K562 (cell line): ENCODE data around the gene BNIP5. TPM values are rescaled to one million over a fixed set of nuclear protein-coding genes. Genes with fewer than 3 reads are reported as not detected.

Source experiments
- AFF1 ChIP-seq, 2 experiments: fragments of 450-650 bp; IDR thresholded peaks; 2 replicates each; pipeline ENCODE4 v1.6.1; 2018; ENCODE audit warnings: mild to moderate bottlenecking in 2 of 2, low read depth in 1 of 2; ENCODE audit not compliant: partially characterized antibody in 2 of 2
- CTCFL ChIP-seq: IDR thresholded peaks from 2 replicates; pipeline ENCODE4 v1.6.1; 2011; ENCODE audit warnings: borderline replicate concordance, low read depth, mild to moderate bottlenecking, moderate library complexity, low read length; ENCODE audit not compliant: insufficient read depth, poor library complexity, severe bottlenecking
- DIDO1 ChIP-seq: fragments of 450-650 bp; IDR thresholded peaks from 2 replicates; pipeline ENCODE4 v1.6.1; 2016; ENCODE audit warnings: low read depth, missing biosample characterization, missing genetic modification characterization
- ETV6 ChIP-seq, 3 experiments: fragments of 150-350 bp in 1 of 3; sonication (generic) in 1 of 3; formaldehyde crosslinking in 1 of 3; IDR thresholded peaks; 2 replicates each; pipeline versions ENCODE4 v1.6.1 to v1.8.0; 2014 to 2022; ENCODE audit warnings: borderline replicate concordance in 2 of 3, low read depth in 2 of 3, antibody characterized with exemption in 1 of 3, low read length in 1 of 3, mild to moderate bottlenecking in 1 of 3, missing genetic modification reagents in 1 of 3
- FOXK2 ChIP-seq, 2 experiments: fragments of 450-650 bp; IDR thresholded peaks in 1 of 2; conservative IDR thresholded peaks in 1 of 2; 2 replicates each; pipeline ENCODE4 v1.6.1; 2016; ENCODE audit warnings: low read depth in 2 of 2, mild to moderate bottlenecking in 1 of 2
- KDM1A ChIP-seq, 2 experiments: fragments of 450-650 bp; IDR thresholded peaks; 2 replicates each; pipeline ENCODE4 v1.6.1; 2016; ENCODE audit warnings: mild to moderate bottlenecking in 2 of 2
- MAZ ChIP-seq, 2 experiments: fragments of 450-650 bp in 1 of 2; sonication (generic) in 1 of 2; formaldehyde crosslinking; IDR thresholded peaks in 1 of 2; conservative IDR thresholded peaks in 1 of 2; 2 replicates each; pipeline versions ENCODE4 v1.4.0 to v1.5.0; 2020; ENCODE audit warnings: mild to moderate bottlenecking in 1 of 2, missing genetic modification reagents in 1 of 2
- NFATC3 ChIP-seq: fragments of 450-650 bp; IDR thresholded peaks from 2 replicates; pipeline ENCODE4 v1.6.1; 2017; ENCODE audit warnings: mild to moderate bottlenecking
- polyA plus RNA-seq, 8 experiments: library from polyadenylated mRNA; depleted of rRNA in 4 of 8; stranded (reverse) in 5 of 8; unstranded in 3 of 8; fragments of >200 nt; fragmentation: Nextera tagmentation in 2 of 8; fragmentation: Illumina TruSeq in 1 of 8; extraction: Ambion mirVana in 2 of 8; extraction: Trizol in 1 of 8; gene quantifications; 2 replicates each; pipeline versions ENCODE4 v1.2.1 to v1.2.3, GENCODE V29; 2011 to 2014; ENCODE audit warnings: inconsistent platforms in 1 of 8, missing spikeins in 1 of 8
- total RNA-seq, 7 experiments: library from RNA; depleted of rRNA in 6 of 7; stranded (reverse); fragments of >200 nt in 6 of 7; fragmentation: Illumina TruSeq in 2 of 7; extraction: Trizol in 2 of 7; gene quantifications; 2 replicates each; pipeline versions ENCODE4 v1.2.1 to v1.2.3, GENCODE V29; 2011 to 2021; ENCODE audit warnings: low replicate concordance in 1 of 7
- TF ChIP-seq, protein P1 (sequence below), 2 experiments: IDR thresholded peaks in 1 of 2; conservative IDR thresholded peaks in 1 of 2; 2 replicates each; pipeline ENCODE4 v1.6.1; 2016; ENCODE audit warnings: low read depth in 2 of 2, mild to moderate bottlenecking in 1 of 2, missing compliant biosample characterization in 1 of 2, missing genetic modification characterization in 1 of 2, moderate library complexity in 1 of 2
- TF ChIP-seq, protein P2 (sequence below): fragments of 250-450 bp; sonication (Bioruptor Pico); IDR thresholded peaks from 2 replicates; pipeline ENCODE4 v1.9.0; 2021; ENCODE audit warnings: mild to moderate bottlenecking
- TF ChIP-seq, protein P3 (sequence below): fragments of 250-450 bp; sonication (Bioruptor Pico); IDR thresholded peaks from 2 replicates; pipeline ENCODE4 v1.5.0; 2022; ENCODE audit warnings: mild to moderate bottlenecking

The BNIP5 gene
- total and polyA plus RNA-seq, 9 of the 15 experiments (the other 6 are each of a cell fraction or from before 2014, with no cell fraction given): not detected

- TF ChIP-seq, protein P1, sequence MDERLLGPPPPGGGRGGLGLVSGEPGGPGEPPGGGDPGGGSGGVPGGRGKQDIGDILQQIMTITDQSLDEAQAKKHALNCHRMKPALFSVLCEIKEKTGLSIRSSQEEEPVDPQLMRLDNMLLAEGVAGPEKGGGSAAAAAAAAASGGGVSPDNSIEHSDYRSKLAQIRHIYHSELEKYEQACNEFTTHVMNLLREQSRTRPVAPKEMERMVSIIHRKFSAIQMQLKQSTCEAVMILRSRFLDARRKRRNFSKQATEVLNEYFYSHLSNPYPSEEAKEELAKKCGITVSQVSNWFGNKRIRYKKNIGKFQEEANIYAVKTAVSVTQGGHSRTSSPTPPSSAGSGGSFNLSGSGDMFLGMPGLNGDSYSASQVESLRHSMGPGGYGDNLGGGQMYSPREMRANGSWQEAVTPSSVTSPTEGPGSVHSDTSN (CRISPR knock-in tag; IDR thresholded peaks at IDR 0.05; ENCODE audit: low read depth): no peak
- TF ChIP-seq, protein P1 (tag; conservative IDR thresholded peaks at IDR 0.05; ENCODE audit: low read depth): no peak
- TF ChIP-seq NFATC3 (no peak), FOXK2 (conservative IDR thresholded peaks at IDR 0.05 in 1 of 2, IDR thresholded peaks at IDR 0.05 in 1 of 2; ENCODE audit: low read depth in 2 of 2) (no peak), CTCFL (peak; percentile 0), DIDO1 (tag) (no peak), AFF1 (IDR thresholded peaks at IDR 0.05; ENCODE audit: low read depth in 1 of 2, partially characterized antibody in 2 of 2) (no peak), MAZ (CRISPR knock-in tag; conservative IDR thresholded peaks at IDR 0.05 in 1 of 2, IDR thresholded peaks at IDR 0.05 in 1 of 2) (no peak), ETV6 (IDR thresholded peaks at IDR 0.05; ENCODE audit: borderline replicate concordance in 1 of 2, low read depth in 2 of 2, low read length in 1 of 2) (no peak), ETV6 (CRISPR knock-in tag; IDR thresholded peaks at IDR 0.05; ENCODE audit: borderline replicate concordance) (no peak), KDM1A (IDR thresholded peaks at IDR 0.05) (peak; percentile 28 to 50; a peak in 1 of 4 replicates)
- TF ChIP-seq, protein P2, sequence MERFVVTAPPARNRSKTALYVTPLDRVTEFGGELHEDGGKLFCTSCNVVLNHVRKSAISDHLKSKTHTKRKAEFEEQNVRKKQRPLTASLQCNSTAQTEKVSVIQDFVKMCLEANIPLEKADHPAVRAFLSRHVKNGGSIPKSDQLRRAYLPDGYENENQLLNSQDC (CRISPR knock-in tag): no peak
- TF ChIP-seq, protein P3, sequence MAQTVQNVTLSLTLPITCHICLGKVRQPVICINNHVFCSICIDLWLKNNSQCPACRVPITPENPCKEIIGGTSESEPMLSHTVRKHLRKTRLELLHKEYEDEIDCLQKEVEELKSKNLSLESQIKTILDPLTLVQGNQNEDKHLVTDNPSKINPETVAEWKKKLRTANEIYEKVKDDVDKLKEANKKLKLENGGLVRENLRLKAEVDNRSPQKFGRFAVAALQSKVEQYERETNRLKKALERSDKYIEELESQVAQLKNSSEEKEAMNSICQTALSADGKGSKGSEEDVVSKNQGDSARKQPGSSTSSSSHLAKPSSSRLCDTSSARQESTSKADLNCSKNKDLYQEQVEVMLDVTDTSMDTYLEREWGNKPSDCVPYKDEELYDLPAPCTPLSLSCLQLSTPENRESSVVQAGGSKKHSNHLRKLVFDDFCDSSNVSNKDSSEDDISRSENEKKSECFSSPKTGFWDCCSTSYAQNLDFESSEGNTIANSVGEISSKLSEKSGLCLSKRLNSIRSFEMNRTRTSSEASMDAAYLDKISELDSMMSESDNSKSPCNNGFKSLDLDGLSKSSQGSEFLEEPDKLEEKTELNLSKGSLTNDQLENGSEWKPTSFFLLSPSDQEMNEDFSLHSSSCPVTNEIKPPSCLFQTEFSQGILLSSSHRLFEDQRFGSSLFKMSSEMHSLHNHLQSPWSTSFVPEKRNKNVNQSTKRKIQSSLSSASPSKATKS: no peak
These were observed 12.0 kb downstream of the BNIP5 start (continued) for GRCh38 chr6:36324715-36325114.
